Gastrocnemius medialis (tissue), 4 donors: ENCODE data around the gene SAPCD1. TPM values are rescaled to one million over a fixed set of nuclear protein-coding genes. Genes with fewer than 3 reads are reported as not detected.

Experiments
- ATAC-seq, 2 donors: fragments of 150-250 bp; one replicate each; pipeline ENCODE4 v1.9.1; 2016
- DNase-seq, 2 donors: peaks; one replicate each; pipeline ENCODE4 v3.0.0-alpha.2; 2019
- H3K27ac ChIP-seq, 4 donors: fragments of 200-600 bp; sonication (generic); 1 replicate in 1 of 4; 2 replicates in 3 of 4; pipeline ENCODE4 v1.5.1; 2016 to 2018; ENCODE audit warnings: mild to moderate bottlenecking in 2 of 4, moderate library complexity in 1 of 4
- H3K27me3 ChIP-seq, 3 donors: fragments of 200-600 bp; sonication (generic) in 2 of 3; 1 replicate in 1 of 3; 2 replicates in 2 of 3; pipeline versions ENCODE4 v1.5.1 to v1.6.0; 2016 to 2019; ENCODE audit warnings: mild to moderate bottlenecking in 1 of 3, moderate library complexity in 1 of 3
- H3K36me3 ChIP-seq, 2 donors: fragments of 200-600 bp; sonication (generic) in 1 of 2; one replicate each; pipeline ENCODE4 v1.5.1; 2017 to 2018
- H3K4me1 ChIP-seq, 2 donors: fragments of 200-600 bp; sonication (generic) in 1 of 2; one replicate each; pipeline ENCODE4 v1.5.1; 2016 to 2017; ENCODE audit warnings: mild to moderate bottlenecking in 2 of 2
- H3K4me3 ChIP-seq, 4 donors: fragments of 200-600 bp; sonication (generic) in 3 of 4; 1 replicate in 1 of 4; 2 replicates in 3 of 4; pipeline ENCODE4 v1.5.1; 2016 to 2019; ENCODE audit warnings: mild to moderate bottlenecking in 2 of 4
- H3K9me3 ChIP-seq, 3 donors: fragments of 200-600 bp; sonication (generic) in 2 of 3; 1 replicate in 1 of 3; 2 replicates in 2 of 3; pipeline ENCODE4 v1.5.1; 2016 to 2019
- CTCF ChIP-seq, 5 experiments: fragments of 450-650 bp in 3 of 5; fragments of 200-600 bp in 2 of 5; sonication (generic) in 2 of 5; IDR thresholded peaks in 4 of 5; conservative IDR thresholded peaks in 1 of 5; 1 replicate in 4 of 5; 2 replicates in 1 of 5; pipeline ENCODE4 v1.5.1; 2016 to 2019; ENCODE audit warnings: antibody characterized with exemption in 5 of 5, mild to moderate bottlenecking in 3 of 5, moderate library complexity in 3 of 5
- POLR2A ChIP-seq, 2 donors: fragments of 450-650 bp; IDR thresholded peaks; one replicate each; pipeline ENCODE4 v1.6.1; 2017; ENCODE audit warnings: antibody characterized with exemption in 2 of 2, mild to moderate bottlenecking in 2 of 2, moderate library complexity in 2 of 2
- in situ Hi-C, 4 donors: fragments of 200-750 bp; cut with MboI; loops; one replicate each; pipeline versions ENCODE4 v1.15.0 to v1.8.0; 2017; ENCODE audit warnings: low sequenced_read_pairs in 4 of 4
- intact Hi-C: fragments of 100-400 bp; cut with DNase I; formaldehyde crosslinking; loops from one replicate; pipeline ENCODE4 v1.15.1; 2023; ENCODE audit warnings: low total_unique reads
- total RNA-seq, 4 donors: library from RNA; depleted of rRNA; stranded (reverse); fragments of >200 nt; gene quantifications; one replicate each; pipeline versions ENCODE4 v1.1.0 to v1.2.3, GENCODE V29; 2016

Gene SAPCD1
- total RNA-seq, 4 donors from 2014 or later: not detected

- in situ Hi-C loops: no loop called here
- peaks cover 9 to 11% of the 10 kb centered on the region in 2 donors for H3K4me1 ChIP-seq
- ATAC-seq: peak; percentile 75 to 83
Observed at GRCh38 chr6:31729515-31729978, 32.9 kb upstream of the SAPCD1 start.

GRCh38 chr6:31729979-31730630 lies 32.4 kb upstream of the SAPCD1 start:
- Histone ChIP-seq H3K4me1 (peaks cover 13% of the 10 kb centered on the region in 2 donors), H3K27ac (peak overlapping the region; percentile 78 to 92 (median 88)), H3K36me3 (peaks cover 0 to 15% of the 10 kb centered on the region in 2 donors), H3K27me3 (peaks cover 0 to 4% (median 3%) of the 10 kb centered on the region in 3 donors), H3K9me3 (no peaks in the 10 kb centered on the region), H3K4me3 (peak overlapping the region; percentile 62 to 95 (median 85))
- DNase-seq (peak; percentile 58 to 75), ATAC-seq (peak; percentile 66 to 70)
- intact Hi-C loops (loop anchor here (1.0 to 10.0 kb wide), 3 partner anchors 27 to 245 kb away; partner anchors contain the start of genes ABHD16A and DXO), in situ Hi-C loops (no loop called here)
- TF ChIP-seq CTCF (IDR thresholded peaks at IDR 0.05 in 4 of 5, conservative IDR thresholded peaks at IDR 0.05 in 1 of 5) (no peak), POLR2A (IDR thresholded peaks at IDR 0.05) (peak; percentile 21 to 64)

More at GRCh38 chr6:31729515-31729978, 32.9 kb upstream of the SAPCD1 start:
- peak in 4 of 5 experiments; percentile 20 to 64 (median 42) for TF ChIP-seq CTCF (IDR thresholded peaks at IDR 0.05 in 4 of 5, conservative IDR thresholded peaks at IDR 0.05 in 1 of 5)
- peak in 1 of 2 donors; percentile 16 for TF ChIP-seq POLR2A (IDR thresholded peaks at IDR 0.05)
- peak; percentile 71 to 84 for DNase-seq
- peaks cover 0 to 15% of the 10 kb centered on the region in 2 donors for H3K36me3 ChIP-seq
- intact Hi-C loops: loop anchor here (1.0 kb wide), 1 partner anchor 26 kb away; the partner anchor contains the start of gene ABHD16A
- peak overlapping the region; percentile 78 to 92 (median 88) for H3K27ac ChIP-seq
- peaks cover 0 to 3% (median 0%) of the 10 kb centered on the region in 3 donors for H3K27me3 ChIP-seq
- peak overlapping the region; percentile 62 to 95 (median 85) for H3K4me3 ChIP-seq
- H3K9me3 ChIP-seq: no peaks in the 10 kb centered on the region

- Histone ChIP-seq H3K9me3 (no peaks in the 10 kb centered on the region), H3K4me3 (peak overlapping the region in 2 of 4 donors; percentile 79 to 91), H3K36me3 (peaks cover 0 to 15% of the 10 kb centered on the region in 2 donors), H3K27me3 (peaks cover 0 to 7% (median 5%) of the 10 kb centered on the region in 3 donors), H3K4me1 (peaks cover 13% of the 10 kb centered on the region in 2 donors), H3K27ac (peak overlapping the region; percentile 78 to 92 (median 88))
- in situ Hi-C loops (no loop called here), intact Hi-C loops (loop anchor here (2.0 to 10.0 kb wide), 2 partner anchors 104 to 244 kb away; partner anchors contain the start of gene DXO)
- no peak for DNase-seq
- TF ChIP-seq CTCF (IDR thresholded peaks at IDR 0.05 in 4 of 5, conservative IDR thresholded peaks at IDR 0.05 in 1 of 5) (no peak), POLR2A (IDR thresholded peaks at IDR 0.05) (no peak)
- no peak for ATAC-seq
Observed at GRCh38 chr6:31730631-31731086, 31.8 kb upstream of the SAPCD1 start.

GRCh38 chr6:31732029-31732428 lies 30.4 kb upstream of the SAPCD1 start:
- ATAC-seq (no peak), DNase-seq (no peak)
- intact Hi-C loops: loop anchor here (10.0 kb wide), 1 partner anchor 243 kb away; the partner anchor contains the start of gene DXO
- no peaks in the 10 kb centered on the region for H3K9me3 ChIP-seq
- in situ Hi-C loops: no loop called here
- peaks cover 0 to 12% (median 5%) of the 10 kb centered on the region in 3 donors for H3K27me3 ChIP-seq
- H3K4me1 ChIP-seq: peaks cover 16 to 18% of the 10 kb centered on the region in 2 donors
- no peak overlapping the region for H3K4me3 ChIP-seq
- peaks cover 0 to 15% of the 10 kb centered on the region in 2 donors for H3K36me3 ChIP-seq
- TF ChIP-seq POLR2A (IDR thresholded peaks at IDR 0.05) (no peak), CTCF (IDR thresholded peaks at IDR 0.05 in 4 of 5, conservative IDR thresholded peaks at IDR 0.05 in 1 of 5) (no peak)
- no peak overlapping the region for H3K27ac ChIP-seq
